Vagina (tissue), 2 donors: Measurements from ENCODE around the gene NME9.

Experiments
- POLR2A ChIP-seq, 2 donors: fragments of 450-650 bp; IDR thresholded peaks; one replicate each; pipeline ENCODE4 v1.6.1; 2017; ENCODE audit warnings: antibody characterized with exemption in 2 of 2, mild to moderate bottlenecking in 2 of 2, moderate library complexity in 2 of 2
- TF ChIP-seq, protein P1 (sequence below), 3 experiments: fragments of 450-650 bp in 2 of 3; fragments of 200-600 bp in 1 of 3; sonication (generic) in 1 of 3; IDR thresholded peaks; one replicate each; pipeline ENCODE4 v1.5.1; 2017 to 2019; ENCODE audit warnings: antibody characterized with exemption in 3 of 3, mild to moderate bottlenecking in 2 of 3, moderate library complexity in 2 of 3

DNA sequence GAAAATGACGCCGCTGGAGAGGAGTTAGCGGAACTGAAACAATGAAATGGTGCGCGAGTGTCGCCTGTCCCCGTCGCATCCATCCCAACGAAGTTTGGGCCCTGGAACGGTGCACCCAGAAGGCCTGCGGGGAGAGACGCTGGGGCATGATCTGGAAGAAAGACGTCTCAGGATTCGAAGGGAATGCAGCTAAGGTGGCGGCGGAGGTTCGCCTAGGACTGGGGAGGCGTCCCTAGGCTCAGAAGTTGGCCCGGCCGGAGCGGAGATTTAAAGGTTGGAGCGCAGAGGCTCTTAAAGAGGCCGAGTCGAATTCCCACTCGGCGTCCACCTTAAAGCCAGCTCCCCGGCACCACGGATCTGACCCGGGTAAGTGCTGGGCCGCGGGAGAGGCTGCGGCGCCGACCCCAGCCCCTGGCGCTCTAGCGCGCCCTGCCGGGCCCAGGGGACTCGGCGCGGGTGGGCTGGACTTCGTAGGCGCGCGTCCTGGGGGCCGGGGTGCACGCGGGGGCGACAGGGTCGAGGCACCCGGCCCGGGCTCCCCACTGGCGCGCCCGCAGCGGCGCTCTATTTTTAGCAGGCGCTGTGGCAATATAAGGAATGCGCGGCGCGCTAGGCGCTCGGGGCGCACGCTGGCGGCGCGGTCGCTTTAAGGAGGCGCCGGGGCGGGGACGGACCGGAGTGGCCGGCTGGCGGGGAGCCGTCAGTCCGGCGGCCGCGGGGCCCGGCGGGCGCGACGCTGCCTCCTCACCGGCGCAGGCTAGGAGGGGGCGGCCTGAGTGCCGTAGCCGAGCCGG, 18.5 kb upstream of the NME9 start, which contains the start of gene MRAS:
- TF ChIP-seq, protein P1, sequence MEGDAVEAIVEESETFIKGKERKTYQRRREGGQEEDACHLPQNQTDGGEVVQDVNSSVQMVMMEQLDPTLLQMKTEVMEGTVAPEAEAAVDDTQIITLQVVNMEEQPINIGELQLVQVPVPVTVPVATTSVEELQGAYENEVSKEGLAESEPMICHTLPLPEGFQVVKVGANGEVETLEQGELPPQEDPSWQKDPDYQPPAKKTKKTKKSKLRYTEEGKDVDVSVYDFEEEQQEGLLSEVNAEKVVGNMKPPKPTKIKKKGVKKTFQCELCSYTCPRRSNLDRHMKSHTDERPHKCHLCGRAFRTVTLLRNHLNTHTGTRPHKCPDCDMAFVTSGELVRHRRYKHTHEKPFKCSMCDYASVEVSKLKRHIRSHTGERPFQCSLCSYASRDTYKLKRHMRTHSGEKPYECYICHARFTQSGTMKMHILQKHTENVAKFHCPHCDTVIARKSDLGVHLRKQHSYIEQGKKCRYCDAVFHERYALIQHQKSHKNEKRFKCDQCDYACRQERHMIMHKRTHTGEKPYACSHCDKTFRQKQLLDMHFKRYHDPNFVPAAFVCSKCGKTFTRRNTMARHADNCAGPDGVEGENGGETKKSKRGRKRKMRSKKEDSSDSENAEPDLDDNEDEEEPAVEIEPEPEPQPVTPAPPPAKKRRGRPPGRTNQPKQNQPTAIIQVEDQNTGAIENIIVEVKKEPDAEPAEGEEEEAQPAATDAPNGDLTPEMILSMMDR (IDR thresholded peaks at IDR 0.05) = peak; percentile 12 to 26 (median 21)
- peak in 1 of 2 donors; percentile 47 for TF ChIP-seq POLR2A (IDR thresholded peaks at IDR 0.05)
